H1 (cell line): Measurements from ENCODE around the gene KIAA0513. TPM values are rescaled to one million over a fixed set of nuclear protein-coding genes. Genes with fewer than 3 reads are reported as not detected.

Source experiments
- CTCF ChIA-PET: fragments of 300-600 bp; sonication (Branson Sonifier 250); formaldehyde crosslinking; loops from one replicate; lab custom pipeline; 2021; ENCODE audit not compliant: partially characterized antibody; lab: Charles Lee
- POLR2A ChIA-PET: fragments of 300-600 bp; sonication (Branson Sonifier 250); formaldehyde crosslinking; loops from one replicate; lab custom pipeline; 2021; ENCODE audit warnings: inconsistent platforms; ENCODE audit not compliant: partially characterized antibody; lab: Charles Lee
- DNase-seq, 2 experiments: peaks; one replicate each; pipeline versions ENCODE4 v3.0.0 to v3.0.0-alpha.2; 2010 to 2022; ENCODE audit warnings: low spot score in 2 of 2, low read depth in 1 of 2, mixed read lengths in 1 of 2
- FAIRE-seq: peaks from 2 replicates; lab custom pipeline; 2011; peaks lifted over from hg19 to GRCh38; lab: Jason Lieb, UNC
- H2AFZ ChIP-seq: 2 replicates; pipeline ENCODE4 v1.8.1; 2012; ENCODE audit warnings: low read length, inconsistent platforms
- H2AK5ac ChIP-seq: 2 replicates; pipeline ENCODE4 v1.6.1; 2013; ENCODE audit warnings: low read depth, low read length
- H2BK120ac ChIP-seq: replicated peaks from 2 replicates; pipeline ENCODE3; 2013; ENCODE audit warnings: low read depth, low read length, inconsistent platforms
- H2BK12ac ChIP-seq: 2 replicates; pipeline ENCODE4 v1.6.1; 2013; ENCODE audit warnings: low read depth, low read length
- H2BK15ac ChIP-seq: 2 replicates; pipeline ENCODE4 v1.6.1; 2013; ENCODE audit warnings: low read length
- H2BK20ac ChIP-seq: 2 replicates; pipeline ENCODE4 v1.6.1; 2013; ENCODE audit warnings: low read length
- H2BK5ac ChIP-seq: 2 replicates; pipeline ENCODE4 v1.6.1; 2013; ENCODE audit warnings: low read depth, low read length
- H3K14ac ChIP-seq: 2 replicates; pipeline ENCODE4 v1.6.1; 2013; ENCODE audit warnings: inconsistent platforms; ENCODE audit not compliant: insufficient read length
- H3K18ac ChIP-seq: 2 replicates; pipeline ENCODE4 v1.6.1; 2013; ENCODE audit warnings: low read length; ENCODE audit errors: extremely low read depth
- H3K23ac ChIP-seq: 2 replicates; pipeline ENCODE4 v1.6.1; 2013; ENCODE audit warnings: inconsistent platforms; ENCODE audit not compliant: insufficient read length
- H3K23me2 ChIP-seq: 2 replicates; pipeline ENCODE4 v1.6.1; 2013; ENCODE audit warnings: low read depth, low read length
- H3K27ac ChIP-seq: 2 replicates; pipeline ENCODE4 v1.6.1; 2011; ENCODE audit warnings: low read depth, low read length, inconsistent platforms
- H3K27me3 ChIP-seq, 4 experiments: replicated peaks in 1 of 4; 1 replicate in 1 of 4; 2 replicates in 3 of 4; pipeline versions ENCODE4 v1.6.1 to v1.8.1; 2011 to 2013; ENCODE audit warnings: low read length in 3 of 4, mild to moderate bottlenecking in 3 of 4, inconsistent platforms in 2 of 4, mixed read lengths in 2 of 4, moderate library complexity in 1 of 4; ENCODE audit not compliant: control insufficient read depth in 3 of 4, insufficient read depth in 3 of 4; ENCODE audit errors: extremely low read depth in 1 of 4
- H3K36me3 ChIP-seq, 4 experiments: 2 replicates each; pipeline versions ENCODE4 v1.6.1 to v1.8.1; 2011 to 2013; ENCODE audit warnings: mild to moderate bottlenecking in 4 of 4, low read length in 3 of 4, moderate library complexity in 2 of 4, control low read depth in 1 of 4, inconsistent platforms in 1 of 4; ENCODE audit not compliant: insufficient read depth in 4 of 4, control insufficient read depth in 2 of 4
- H3K4ac ChIP-seq: replicated peaks from 2 replicates; pipeline ENCODE3; 2013; ENCODE audit warnings: low read length, low read depth, mixed read lengths, inconsistent platforms; ENCODE audit not compliant: insufficient read length
- H3K4me1 ChIP-seq, 4 experiments: replicated peaks in 1 of 4; 1 replicate in 1 of 4; 2 replicates in 3 of 4; pipeline versions ENCODE4 v1.6.1 to v1.8.1; 2011 to 2013; ENCODE audit warnings: low read length in 3 of 4, inconsistent platforms in 2 of 4, mixed read lengths in 1 of 4; ENCODE audit not compliant: insufficient read depth in 4 of 4, control insufficient read depth in 3 of 4
- H3K4me2 ChIP-seq, 2 experiments: 2 replicates each; pipeline versions ENCODE4 v1.6.1 to v1.8.1; 2011 to 2013; ENCODE audit warnings: low read depth in 2 of 2, low read length in 2 of 2, control low read depth in 1 of 2, inconsistent platforms in 1 of 2, mild to moderate bottlenecking in 1 of 2; ENCODE audit not compliant: insufficient read depth in 1 of 2
- H3K4me3 ChIP-seq, 4 experiments: fragments of 200-600, 300-600 bp in 1 of 4; sonication (generic), shearing (Covaris generic), sonication (Bioruptor Twin) in 1 of 4; 2 replicates each; pipeline versions ENCODE4 v1.5.1 to v1.8.1; 2011 to 2016; ENCODE audit warnings: low read length in 4 of 4, low read depth in 3 of 4, control low read depth in 2 of 4, inconsistent platforms in 2 of 4, mild to moderate bottlenecking in 2 of 4, mixed read lengths in 1 of 4, moderate library complexity in 1 of 4; ENCODE audit not compliant: insufficient read depth in 2 of 4; ENCODE audit errors: extremely low read depth in 1 of 4
- H3K56ac ChIP-seq: replicated peaks from 2 replicates; pipeline ENCODE3; 2013; ENCODE audit warnings: low read depth, mild to moderate bottlenecking, mixed read lengths, low read length, inconsistent platforms; ENCODE audit not compliant: insufficient read length
- H3K79me1 ChIP-seq: 2 replicates; pipeline ENCODE4 v1.6.1; 2013; ENCODE audit warnings: low read depth, low read length, control low read depth
- H3K79me2 ChIP-seq, 2 experiments: 2 replicates each; pipeline versions ENCODE4 v1.6.1 to v1.8.1; 2012 to 2013; ENCODE audit warnings: low read length in 2 of 2, mild to moderate bottlenecking in 2 of 2, inconsistent platforms in 1 of 2; ENCODE audit not compliant: insufficient read depth in 2 of 2, control insufficient read depth in 1 of 2
- H3K9ac ChIP-seq, 4 experiments: replicated peaks in 1 of 4; 1 replicate in 1 of 4; 2 replicates in 3 of 4; pipeline versions ENCODE4 v1.6.1 to v1.8.1; 2011 to 2013; ENCODE audit warnings: low read depth in 3 of 4, low read length in 3 of 4, control low read depth in 2 of 4, mild to moderate bottlenecking in 2 of 4, moderate library complexity in 2 of 4, inconsistent platforms in 1 of 4; ENCODE audit errors: extremely low read depth in 1 of 4
- H3K9me3 ChIP-seq, 2 experiments: 2 replicates each; pipeline versions ENCODE4 v1.6.1 to v1.8.1; 2012 to 2013; ENCODE audit warnings: mild to moderate bottlenecking in 2 of 2, moderate library complexity in 2 of 2, control low read depth in 1 of 2, inconsistent platforms in 1 of 2, low read depth in 1 of 2, low read length in 1 of 2, mixed read lengths in 1 of 2; ENCODE audit not compliant: insufficient read depth in 2 of 2
- H4K20me1 ChIP-seq, 2 experiments: replicated peaks in 1 of 2; 2 replicates each; pipeline versions ENCODE3 to v1.8.1; 2011 to 2013; ENCODE audit warnings: inconsistent platforms in 2 of 2, low read length in 2 of 2, mild to moderate bottlenecking in 1 of 2; ENCODE audit not compliant: insufficient read depth in 2 of 2, control insufficient read depth in 1 of 2
- H4K5ac ChIP-seq: 2 replicates; pipeline ENCODE4 v1.6.1; 2013; ENCODE audit warnings: low read length, low read depth, mixed read lengths, inconsistent platforms; ENCODE audit not compliant: insufficient read length
- H4K8ac ChIP-seq: 2 replicates; pipeline ENCODE4 v1.8.0; 2013; ENCODE audit warnings: mild to moderate bottlenecking, moderate library complexity, low read length, inconsistent platforms; ENCODE audit not compliant: insufficient read depth; ENCODE audit errors: extremely low read depth
- H4K91ac ChIP-seq: replicated peaks from 2 replicates; pipeline ENCODE3; 2013; ENCODE audit warnings: low read length, mixed read lengths, inconsistent platforms; ENCODE audit not compliant: insufficient read length
- BACH1 ChIP-seq: IDR thresholded peaks from 2 replicates; pipeline ENCODE4 v1.6.1; 2012; ENCODE audit warnings: low read length, improper control_type of control experiment
- BCL11A ChIP-seq, 2 experiments: IDR thresholded peaks; one replicate each; pipeline ENCODE4 v1.6.1; 2011; ENCODE audit warnings: low read depth in 2 of 2, low read length in 2 of 2, mild to moderate bottlenecking in 2 of 2
- CBX8 ChIP-seq: fragments of 300-800, 300-1000 bp; sonication (generic); IDR thresholded peaks from 2 replicates; pipeline ENCODE4 v1.7.1; 2016; ENCODE audit warnings: low read depth, low read length, borderline replicate concordance
- CREB1 ChIP-seq: IDR thresholded peaks from 2 replicates; pipeline ENCODE4 v1.6.1; 2012; ENCODE audit warnings: inconsistent platforms
- EGR1 ChIP-seq: IDR thresholded peaks from 2 replicates; pipeline ENCODE4 v1.6.1; 2011; ENCODE audit warnings: low read depth, low read length, borderline replicate concordance
- GABPA ChIP-seq: IDR thresholded peaks from 2 replicates; pipeline ENCODE4 v1.6.1; 2011; ENCODE audit warnings: mild to moderate bottlenecking, low read length, moderate library complexity, borderline replicate concordance; ENCODE audit not compliant: insufficient read depth
- GTF2F1 ChIP-seq: IDR thresholded peaks from 2 replicates; pipeline ENCODE4 v1.6.1; 2012; ENCODE audit warnings: low read depth, low read length, improper control_type of control experiment, borderline replicate concordance
- MAFK ChIP-seq: IDR thresholded peaks from 2 replicates; pipeline ENCODE4 v1.6.1; 2012; ENCODE audit warnings: low read depth, mild to moderate bottlenecking, improper control_type of control experiment, low read length
- RBBP5 ChIP-seq: IDR thresholded peaks from 2 replicates; pipeline ENCODE4 v1.7.1; 2012; ENCODE audit warnings: low read depth, mild to moderate bottlenecking, inconsistent platforms, low read length, moderate library complexity, borderline replicate concordance
- RFX5 ChIP-seq: IDR thresholded peaks from 2 replicates; pipeline ENCODE4 v1.6.1; 2011; ENCODE audit warnings: low read depth, low read length, improper control_type of control experiment, borderline replicate concordance
- SP4 ChIP-seq: IDR thresholded peaks from 2 replicates; pipeline ENCODE4 v1.6.1; 2012; ENCODE audit warnings: low read length, inconsistent platforms
- TBP ChIP-seq: IDR thresholded peaks from 2 replicates; pipeline ENCODE4 v1.6.1; 2011; ENCODE audit warnings: low read depth, low read length, improper control_type of control experiment
- YY1 ChIP-seq: IDR thresholded peaks from 2 replicates; pipeline ENCODE4 v1.6.1; 2011; ENCODE audit warnings: low read depth, mild to moderate bottlenecking, low read length
- WGBS, 2 experiments: shearing (Covaris generic) in 1 of 2; methylation state at CpG; one replicate each; pipeline versions ENCODE4 v1.1.6 to v1.1.7; 2013 to 2015; ENCODE audit warnings: low lambda C conversion rate in 2 of 2, mixed read lengths in 2 of 2, inconsistent platforms in 1 of 2, low coverage in 1 of 2, missing lambda C conversion rate in 1 of 2; ENCODE audit not compliant: insufficient replicate concordance in 2 of 2, insufficient coverage in 1 of 2, insufficient read length in 1 of 2; ENCODE audit errors: extremely low coverage in 1 of 2, missing lambda C conversion rate in 1 of 2; 5-methylcytosine and 5-hydroxymethylcytosine counted together
- polyA plus RNA-seq, 7 experiments: library from polyadenylated mRNA; depleted of rRNA in 3 of 7; stranded (reverse) in 5 of 7; unstranded in 2 of 7; fragments of >200 nt in 5 of 7; fragments of 200-250 nt in 2 of 7; gene quantifications; 1 replicate in 5 of 7; 2 replicates in 1 of 7; 4 replicates in 1 of 7; pipeline versions ENCODE4 v1.2.1 to v1.2.3, GENCODE V29; 2011 to 2013; ENCODE audit warnings: missing spikeins in 2 of 7, mixed read lengths in 2 of 7
- total RNA-seq: library from RNA; stranded (reverse); fragmentation: NEBNext Ultra II Directional; extraction: Animal tissue kit (Norgen Biotek cat#: 25700); gene quantifications from 2 replicates; pipeline ENCODE4 v1.2.1, GENCODE V29; 2021

Gene KIAA0513
- total and polyA plus RNA-seq, 2 of the 8 experiments (the other 6 are each of a cell fraction or from before 2014, with no cell fraction given) = 2.1 to 6.1 TPM

DNA sequence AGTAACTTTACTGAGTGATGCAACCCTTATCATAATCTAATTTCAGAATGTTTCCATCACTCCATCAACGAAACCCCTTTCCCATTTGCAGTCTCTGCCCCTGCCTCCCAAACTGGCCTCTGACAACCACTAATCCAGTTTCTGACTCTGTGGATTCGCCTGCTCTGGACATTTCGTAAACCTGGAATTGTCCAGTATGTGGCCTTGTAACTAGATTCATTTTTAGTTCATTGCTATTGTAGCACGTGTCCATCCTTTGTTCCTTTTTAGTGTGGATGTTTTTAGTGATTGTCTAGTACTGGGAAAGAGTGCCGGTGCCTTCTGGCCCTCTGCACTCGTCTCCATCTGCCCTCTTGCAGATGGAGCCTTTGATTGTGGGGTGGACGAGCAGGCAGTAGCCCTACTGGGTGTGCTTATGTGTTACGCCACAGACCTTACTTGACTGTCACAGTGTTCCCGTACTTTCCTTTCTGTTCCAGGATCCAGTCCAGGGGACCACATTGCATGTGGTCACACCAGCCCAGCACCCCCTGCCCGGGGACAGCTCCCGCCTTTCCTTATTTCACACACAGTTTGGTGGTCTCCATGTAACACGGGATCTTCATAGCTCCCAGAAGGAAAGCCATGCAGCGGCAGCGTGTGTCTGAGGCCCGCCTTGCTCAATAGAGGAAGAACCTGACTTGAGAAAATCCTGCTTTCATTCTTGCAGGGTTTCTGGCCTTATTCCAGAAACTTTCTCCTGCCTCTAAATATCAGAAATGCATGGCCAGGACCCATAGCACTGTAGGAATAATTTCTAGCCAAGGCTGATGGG lies 8.8 kb downstream of the KIAA0513 start:
- Histone ChIP-seq H2AK5ac (no peak overlapping the region), H4K91ac (no peak overlapping the region), H3K9me3 (no peaks in the 10 kb centered on the region), H3K4me1 (peaks cover 0 to 2% (median 0%) of the 10 kb centered on the region in 4 experiments; a peak in 2 of 7 replicates), H3K79me2 (no peaks in the 10 kb centered on the region), H3K4me2 (no peak overlapping the region), H3K27me3 (no peaks in the 10 kb centered on the region; a peak in 1 of 7 replicates), H4K20me1 (peaks cover 3 to 4% of the 10 kb centered on the region in 2 experiments), H3K4me3 (no peak overlapping the region), H3K27ac (no peak overlapping the region), H3K79me1 (no peaks in the 10 kb centered on the region; the same call in 1 of the 2 replicates), H2BK5ac (no peak overlapping the region), H2BK12ac (no peak overlapping the region), H4K5ac (no peak overlapping the region), H3K18ac (no peak overlapping the region), H2BK15ac (no peak overlapping the region), H3K4ac (no peak overlapping the region), H3K36me3 (no peaks in the 10 kb centered on the region), H3K23me2 (no peaks in the 10 kb centered on the region), H2AFZ (no peak overlapping the region), H2BK120ac (no peak overlapping the region), H3K23ac (no peak overlapping the region), H2BK20ac (no peak overlapping the region), H4K8ac (no peak overlapping the region), H3K9ac (no peak overlapping the region), H3K56ac (no peak overlapping the region), H3K14ac (no peak overlapping the region)
- CTCF ChIA-PET = interaction anchor here (1.1 to 2.1 kb wide), 4 partner anchors 8 to 21 kb away, joined by 3 to 7 read pairs (median 4); partner anchors contain the start of gene KIAA0513
- DNase-seq (no peak), FAIRE-seq (no peak)
- POLR2A ChIA-PET = no interaction called here
- TF ChIP-seq YY1 (no peak), CBX8 (no peak), EGR1 (no peak), BCL11A (IDR thresholded peaks at IDR 0.05; ENCODE audit: low read depth in 2 of 2, low read length in 2 of 2) (no peak), GTF2F1 (no peak), RBBP5 (no peak), CREB1 (no peak), SP4 (no peak), BACH1 (no peak), TBP (no peak), RFX5 (no peak), GABPA (no peak), MAFK (no peak)
- 89% methylated on average over 15 of the region's 15 CpGs; no CpG with 5 or more reads in 1 of the 2 experiments for WGBS, 2 experiments
